K562 (cell line): ENCODE data around the gene PCDHA13.

Experiments used
- ARNT ChIP-seq, 2 experiments: fragments of 450-650 bp; IDR thresholded peaks; 2 replicates each; pipeline ENCODE4 v1.6.1; 2016; ENCODE audit warnings: mild to moderate bottlenecking in 1 of 2
- MYC ChIP-seq, 2 experiments: fragments of 250-450 bp in 1 of 2; sonication (Bioruptor Pico) in 1 of 2; IDR thresholded peaks; 2 replicates each; pipeline versions ENCODE4 v1.5.1 to v1.6.1; 2012 to 2021; ENCODE audit warnings: low read depth in 2 of 2, borderline replicate concordance in 1 of 2, improper control_type of control experiment in 1 of 2, low read length in 1 of 2, mild to moderate bottlenecking in 1 of 2, moderate library complexity in 1 of 2
- POLR2A ChIP-seq: fragments of 450-650 bp; conservative IDR thresholded peaks from 2 replicates; pipeline ENCODE4 v1.6.1; 2016
- POLR2G ChIP-seq: fragments of 200-400 bp; formaldehyde crosslinking; IDR thresholded peaks from 2 replicates; pipeline ENCODE4 v1.6.1; 2017; ENCODE audit warnings: low read depth, mild to moderate bottlenecking, antibody characterized with exemption, low read length, moderate library complexity
- ZNF707 ChIP-seq: fragments of 250-450 bp; sonication (Bioruptor Pico); conservative IDR thresholded peaks from 2 replicates; pipeline ENCODE4 v1.8.0; 2022; ENCODE audit warnings: inconsistent platforms, mild to moderate bottlenecking, moderate library complexity
- TF ChIP-seq, protein P1 (sequence below), 3 experiments: IDR thresholded peaks in 2 of 3; conservative IDR thresholded peaks in 1 of 3; 2 replicates each; pipeline ENCODE4 v1.5.1; 2011 to 2012; ENCODE audit warnings: low read length in 3 of 3, mild to moderate bottlenecking in 3 of 3, control low read depth in 2 of 3, improper control_type of control experiment in 1 of 3, inconsistent platforms in 1 of 3, low read depth in 1 of 3, mixed read lengths in 1 of 3, moderate library complexity in 1 of 3; ENCODE audit not compliant: insufficient read depth in 2 of 3

DNA sequence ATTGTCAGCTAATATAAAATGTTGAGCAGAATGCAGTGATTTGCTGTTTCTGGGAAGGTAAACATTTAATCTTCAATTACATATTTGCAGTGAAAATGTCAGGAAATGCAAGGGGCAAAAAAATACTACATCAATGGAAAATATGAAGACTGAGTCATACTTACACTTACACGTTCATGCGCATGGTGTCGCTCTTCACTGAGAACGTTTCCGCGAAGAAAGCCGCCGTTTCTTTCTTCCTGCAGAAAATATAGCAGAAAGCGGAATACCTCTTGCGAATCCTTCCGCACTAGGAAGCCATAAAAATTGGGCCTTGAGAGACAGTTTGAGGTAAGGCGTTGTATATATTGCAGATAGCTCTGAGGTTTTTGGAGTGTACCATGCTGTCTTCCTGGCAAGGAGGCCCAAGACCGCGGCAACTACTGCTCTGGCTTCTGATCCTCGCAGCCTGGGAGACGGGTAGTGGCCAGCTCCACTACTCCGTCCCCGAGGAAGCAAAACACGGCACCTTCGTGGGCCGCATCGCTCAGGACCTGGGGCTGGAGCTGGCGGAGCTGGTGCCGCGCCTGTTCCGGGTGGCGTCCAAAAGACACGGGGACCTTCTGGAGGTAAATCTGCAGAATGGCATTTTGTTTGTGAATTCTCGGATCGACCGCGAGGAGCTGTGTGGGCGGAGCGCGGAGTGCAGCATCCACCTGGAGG is at the start of gene PCDHA13:
- no peak for TF ChIP-seq MYC (IDR thresholded peaks at IDR 0.05; ENCODE audit: low read depth, low read length)
- no peak for TF ChIP-seq MYC (CRISPR knock-in tag; IDR thresholded peaks at IDR 0.05; ENCODE audit: borderline replicate concordance, low read depth)
- no peak for TF ChIP-seq ARNT (IDR thresholded peaks at IDR 0.05)
- TF ChIP-seq POLR2G, result no peak
- TF ChIP-seq POLR2A, result no peak
- TF ChIP-seq, protein P1, sequence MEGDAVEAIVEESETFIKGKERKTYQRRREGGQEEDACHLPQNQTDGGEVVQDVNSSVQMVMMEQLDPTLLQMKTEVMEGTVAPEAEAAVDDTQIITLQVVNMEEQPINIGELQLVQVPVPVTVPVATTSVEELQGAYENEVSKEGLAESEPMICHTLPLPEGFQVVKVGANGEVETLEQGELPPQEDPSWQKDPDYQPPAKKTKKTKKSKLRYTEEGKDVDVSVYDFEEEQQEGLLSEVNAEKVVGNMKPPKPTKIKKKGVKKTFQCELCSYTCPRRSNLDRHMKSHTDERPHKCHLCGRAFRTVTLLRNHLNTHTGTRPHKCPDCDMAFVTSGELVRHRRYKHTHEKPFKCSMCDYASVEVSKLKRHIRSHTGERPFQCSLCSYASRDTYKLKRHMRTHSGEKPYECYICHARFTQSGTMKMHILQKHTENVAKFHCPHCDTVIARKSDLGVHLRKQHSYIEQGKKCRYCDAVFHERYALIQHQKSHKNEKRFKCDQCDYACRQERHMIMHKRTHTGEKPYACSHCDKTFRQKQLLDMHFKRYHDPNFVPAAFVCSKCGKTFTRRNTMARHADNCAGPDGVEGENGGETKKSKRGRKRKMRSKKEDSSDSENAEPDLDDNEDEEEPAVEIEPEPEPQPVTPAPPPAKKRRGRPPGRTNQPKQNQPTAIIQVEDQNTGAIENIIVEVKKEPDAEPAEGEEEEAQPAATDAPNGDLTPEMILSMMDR (IDR thresholded peaks at IDR 0.05 in 2 of 3, conservative IDR thresholded peaks at IDR 0.05 in 1 of 3; ENCODE audit: insufficient read depth in 2 of 3, low read depth in 1 of 3, low read length in 3 of 3), result no peak
- no peak for TF ChIP-seq ZNF707
